DND-41 (cell line): Measurements from ENCODE around the gene ICAM1.

Experiments used
- EZH2 ChIP-seq: IDR thresholded peaks from 3 replicates; pipeline ENCODE4 v1.6.1; 2012; ENCODE audit warnings: borderline replicate concordance, low read depth, mild to moderate bottlenecking, moderate library complexity, low read length, inconsistent platforms; ENCODE audit not compliant: severe bottlenecking
- TF ChIP-seq, protein P1 (sequence below): IDR thresholded peaks from 2 replicates; pipeline ENCODE4 v1.5.1; 2012; ENCODE audit warnings: borderline replicate concordance, low read length, moderate library complexity, mild to moderate bottlenecking; ENCODE audit not compliant: poor library complexity, severe bottlenecking; ENCODE audit errors: extremely low read depth

GRCh38 chr19:10271543-10272086, 695 bp downstream of the ICAM1 start:
- TF ChIP-seq, protein P1, sequence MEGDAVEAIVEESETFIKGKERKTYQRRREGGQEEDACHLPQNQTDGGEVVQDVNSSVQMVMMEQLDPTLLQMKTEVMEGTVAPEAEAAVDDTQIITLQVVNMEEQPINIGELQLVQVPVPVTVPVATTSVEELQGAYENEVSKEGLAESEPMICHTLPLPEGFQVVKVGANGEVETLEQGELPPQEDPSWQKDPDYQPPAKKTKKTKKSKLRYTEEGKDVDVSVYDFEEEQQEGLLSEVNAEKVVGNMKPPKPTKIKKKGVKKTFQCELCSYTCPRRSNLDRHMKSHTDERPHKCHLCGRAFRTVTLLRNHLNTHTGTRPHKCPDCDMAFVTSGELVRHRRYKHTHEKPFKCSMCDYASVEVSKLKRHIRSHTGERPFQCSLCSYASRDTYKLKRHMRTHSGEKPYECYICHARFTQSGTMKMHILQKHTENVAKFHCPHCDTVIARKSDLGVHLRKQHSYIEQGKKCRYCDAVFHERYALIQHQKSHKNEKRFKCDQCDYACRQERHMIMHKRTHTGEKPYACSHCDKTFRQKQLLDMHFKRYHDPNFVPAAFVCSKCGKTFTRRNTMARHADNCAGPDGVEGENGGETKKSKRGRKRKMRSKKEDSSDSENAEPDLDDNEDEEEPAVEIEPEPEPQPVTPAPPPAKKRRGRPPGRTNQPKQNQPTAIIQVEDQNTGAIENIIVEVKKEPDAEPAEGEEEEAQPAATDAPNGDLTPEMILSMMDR, result no peak
- TF ChIP-seq EZH2, result no peak
